Activated CD8-positive, alpha-beta memory T cell treated with anti-CD3 and anti-CD28 coated beads for 4 hours (primary cell): ENCODE results near the gene DGUOK.
"Not testable (repeated sequence)": the region's sequence is repeated elsewhere in the genome, so short reads cannot be mapped to it uniquely, and the experiment has no call there.

Source experiments
- DNase-seq, 2 donors: peaks; one replicate each; pipeline ENCODE4 v3.0.0-alpha.2; 2020; ENCODE audit warnings: low read depth in 2 of 2

The DGUOK gene

DNA sequence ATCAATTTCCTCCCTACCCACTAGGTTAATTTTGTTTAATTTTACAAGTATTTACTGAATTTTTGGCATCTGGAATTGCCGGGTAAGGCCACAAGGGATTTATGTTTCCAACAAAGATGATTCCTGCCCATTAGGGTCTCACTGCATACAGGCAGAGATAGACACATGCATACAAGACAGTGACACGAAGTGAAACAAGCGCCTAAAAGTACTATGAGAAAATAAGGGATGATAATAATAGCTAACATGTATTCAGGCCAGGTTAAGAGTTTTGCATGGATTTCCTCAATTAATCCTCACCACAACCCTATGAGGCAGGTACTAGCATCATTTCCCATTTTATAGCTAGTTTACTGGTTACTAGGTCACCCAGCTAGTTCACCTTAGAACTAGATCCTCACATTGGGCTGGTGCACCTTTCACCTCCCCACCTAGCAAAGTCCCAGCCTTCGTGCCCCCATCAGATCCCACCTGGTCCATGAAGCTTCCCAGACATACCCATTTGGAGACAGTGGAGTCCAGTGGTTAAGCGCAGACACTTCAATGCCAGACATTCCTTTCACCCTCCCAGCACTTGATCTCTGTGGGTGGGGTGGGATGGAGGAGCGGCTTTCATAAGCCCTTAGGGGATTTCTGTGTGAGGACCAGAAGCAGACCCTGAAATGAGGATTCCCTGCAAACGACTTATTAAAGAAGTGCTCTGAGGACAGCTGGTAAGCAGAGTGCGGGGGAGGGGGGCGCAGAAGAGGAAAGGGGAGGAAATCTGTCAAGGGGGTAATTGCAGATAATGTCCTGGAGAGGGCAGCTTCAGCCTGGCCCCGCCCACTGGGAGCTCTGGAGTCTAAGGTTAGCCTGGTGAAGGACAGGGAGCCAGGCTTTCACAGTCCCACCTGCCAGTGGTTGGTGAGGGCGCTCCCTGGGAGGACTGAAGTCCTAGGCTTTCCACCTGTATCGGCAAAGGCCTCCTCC, 5.8 kb upstream of the DGUOK start:
- DNase-seq, result no peak

DNA sequence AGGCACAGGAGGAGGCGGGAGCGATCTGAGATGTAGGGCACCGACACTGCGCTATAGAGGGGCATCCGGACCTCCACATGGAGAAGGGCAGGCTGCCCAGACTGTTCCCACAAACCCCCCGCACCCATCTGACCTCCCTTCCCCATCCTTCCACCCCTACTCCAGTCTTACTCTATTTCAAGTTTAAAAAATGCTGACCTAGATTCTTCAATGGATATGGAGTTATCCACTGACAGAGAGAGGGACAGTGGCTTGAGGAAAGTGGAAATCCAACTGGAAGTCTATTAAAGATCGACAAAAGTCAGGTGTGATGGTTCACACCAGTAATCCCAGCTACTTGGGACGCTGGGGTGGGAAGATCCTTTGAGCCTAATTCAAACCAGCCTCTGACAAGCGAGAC, 5.1 kb upstream of the DGUOK start:
- no peak for DNase-seq

GRCh38 chr2:73922681-73923080, 4.0 kb upstream of the DGUOK start:
- no peak for DNase-seq

DNA sequence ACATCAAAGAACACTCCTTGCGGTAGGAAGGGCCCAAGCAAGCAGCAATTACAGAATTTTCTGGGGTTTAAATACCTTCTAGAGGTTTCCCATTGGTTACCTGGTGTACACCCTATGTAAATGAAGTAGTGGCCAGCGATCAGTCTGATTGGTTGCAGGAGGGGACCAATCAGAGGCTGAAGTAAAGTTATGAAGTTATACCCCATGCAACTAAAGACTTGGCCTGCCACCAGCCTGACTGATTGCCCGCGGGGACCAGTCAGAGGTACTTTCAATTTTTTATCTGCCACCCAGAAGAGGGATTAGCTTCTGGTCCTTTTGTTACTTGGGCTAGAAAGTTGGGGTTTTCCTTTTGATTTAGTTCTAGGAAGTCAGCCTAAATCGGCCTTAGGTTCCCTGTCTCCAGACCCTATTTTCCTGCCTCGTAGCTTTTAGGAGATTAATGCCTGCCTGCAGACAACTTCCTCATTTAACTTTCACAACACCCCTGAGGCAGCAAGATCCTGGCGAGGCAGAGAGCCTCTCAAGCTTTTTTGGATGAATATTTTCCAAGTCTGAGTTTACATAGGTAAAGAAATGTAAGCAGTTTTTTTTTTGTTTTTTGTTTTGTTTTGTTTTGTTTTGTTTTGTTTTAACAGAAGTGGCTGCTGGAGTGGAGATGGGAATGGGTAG, 1.5 kb upstream of the DGUOK start:
- no peak for DNase-seq

DNA sequence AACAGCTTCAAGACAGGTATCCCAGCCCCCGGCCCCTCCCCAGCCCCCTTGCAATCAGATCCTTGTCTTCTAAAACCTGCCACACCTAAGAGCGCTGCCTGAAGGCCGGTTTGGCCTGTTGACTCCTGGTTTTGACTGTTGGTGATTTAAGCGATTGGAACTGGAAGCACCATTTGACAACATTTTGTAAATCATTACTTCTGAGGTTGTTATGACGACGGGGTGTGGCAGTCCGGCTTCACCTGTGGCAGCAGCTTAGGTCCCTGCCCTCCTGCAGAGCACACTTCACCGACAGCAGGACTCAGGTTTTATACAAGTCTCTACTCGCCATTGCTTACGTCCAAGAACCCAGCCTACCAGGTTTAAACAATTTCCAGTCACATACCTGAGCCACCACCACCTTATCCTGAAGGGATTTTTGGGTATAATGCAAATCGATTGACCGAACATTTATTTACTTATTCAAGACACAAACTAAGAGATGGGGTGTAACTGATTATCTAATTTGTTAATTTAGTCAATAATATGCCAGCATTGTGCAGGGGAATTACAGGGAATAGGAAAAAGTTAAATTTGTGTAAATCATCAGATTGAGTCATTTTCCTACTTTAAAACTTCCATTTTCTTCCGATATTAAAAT, 707 bp upstream of the DGUOK start:
- DNase-seq, result no peak

GRCh38 chr2:73927344-73927743, 664 bp downstream of the DGUOK start:
- no peak for DNase-seq

GRCh38 chr2:73928963-73929347, 2.3 kb downstream of the DGUOK start:
- no peak for DNase-seq

DNA sequence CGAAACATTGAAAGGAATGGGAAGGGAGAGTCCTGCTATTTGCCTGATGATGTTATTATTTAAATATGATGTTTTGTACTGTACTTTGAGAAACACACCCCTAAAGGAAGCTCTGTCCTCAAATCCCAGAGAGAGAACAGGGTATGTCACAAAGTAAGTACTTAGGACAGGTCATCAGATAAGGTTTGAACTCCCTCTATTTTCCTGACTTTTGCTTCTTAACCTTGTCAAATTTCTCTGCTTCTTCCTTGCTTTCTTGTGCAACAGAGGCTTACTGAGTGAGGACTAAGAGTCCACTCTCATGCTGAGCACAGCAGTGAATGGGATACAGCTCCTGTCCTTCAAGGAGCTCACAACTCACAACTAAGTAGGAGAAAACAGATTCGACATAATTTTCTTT, 3.7 kb downstream of the DGUOK start:
- DNase-seq, result no peak

GRCh38 chr2:73931531-73932500, 5.1 kb downstream of the DGUOK start:
- DNase-seq, result peak; percentile 20 to 35

DNA sequence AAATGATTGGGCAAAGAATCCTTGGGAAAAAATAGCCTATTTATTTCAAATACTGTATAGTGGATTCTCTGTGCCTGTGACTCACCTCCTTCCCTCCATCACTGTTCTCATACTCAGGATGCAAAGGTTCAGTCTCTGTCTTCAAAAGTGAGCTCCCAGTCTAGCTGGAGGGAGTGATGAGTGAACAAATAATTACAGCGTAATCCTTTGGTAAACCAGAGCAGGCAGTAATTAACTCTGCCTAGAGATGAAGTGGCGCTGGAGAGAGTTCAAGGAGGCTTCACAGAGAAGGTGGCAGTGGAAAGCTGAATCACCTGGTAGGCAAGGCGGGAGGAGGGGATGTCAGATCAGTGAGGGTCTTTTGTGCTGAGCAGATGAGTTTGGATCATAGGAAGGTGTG, 6.5 kb downstream of the DGUOK start:
- DNase-seq, result no peak

- no peak for DNase-seq
Observed at GRCh38 chr2:73935641-73936040, 9.0 kb downstream of the DGUOK start.

DNA sequence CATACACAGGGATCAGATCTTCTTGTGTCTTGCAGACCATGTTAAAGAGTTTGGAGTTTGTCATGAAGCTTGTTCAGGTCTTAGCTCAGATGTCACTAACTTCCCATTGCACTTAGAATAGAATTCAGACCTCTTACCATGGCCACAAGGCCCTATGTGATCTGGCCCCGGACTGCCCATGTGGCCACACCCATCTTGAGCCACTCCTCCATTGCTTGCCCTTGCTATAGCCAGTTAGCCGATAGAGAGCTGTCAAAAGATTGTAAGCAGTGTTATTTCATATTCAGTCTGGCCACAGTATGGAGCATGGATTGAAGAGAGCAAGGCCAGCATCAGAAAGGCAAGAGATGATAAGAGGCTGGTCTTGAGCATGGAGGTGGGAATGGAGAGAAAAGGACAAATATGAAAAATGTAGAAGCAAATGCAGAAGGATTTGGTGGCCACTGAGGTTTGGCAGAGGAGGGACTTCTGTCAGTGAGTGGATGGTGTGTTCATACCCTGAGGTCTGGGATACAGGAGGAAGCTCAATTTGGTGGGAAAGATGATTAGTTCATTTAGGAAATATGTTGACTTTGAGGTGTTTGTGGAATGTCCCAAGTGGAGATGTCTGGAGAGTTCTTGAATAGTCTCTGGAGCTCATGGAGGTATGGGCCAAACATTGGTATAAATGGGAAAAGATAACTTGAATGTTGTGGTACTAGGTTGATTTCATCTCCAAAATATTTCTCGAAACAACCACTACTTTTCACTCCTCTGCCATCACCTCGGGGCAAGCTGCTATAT, 10.6 kb downstream of the DGUOK start:
- no peak for DNase-seq

GRCh38 chr2:73937899-73938298, 11.2 kb downstream of the DGUOK start:
- no peak for DNase-seq

- no peak for DNase-seq
Observed at GRCh38 chr2:73938718-73939352, 12.2 kb downstream of the DGUOK start.

DNA sequence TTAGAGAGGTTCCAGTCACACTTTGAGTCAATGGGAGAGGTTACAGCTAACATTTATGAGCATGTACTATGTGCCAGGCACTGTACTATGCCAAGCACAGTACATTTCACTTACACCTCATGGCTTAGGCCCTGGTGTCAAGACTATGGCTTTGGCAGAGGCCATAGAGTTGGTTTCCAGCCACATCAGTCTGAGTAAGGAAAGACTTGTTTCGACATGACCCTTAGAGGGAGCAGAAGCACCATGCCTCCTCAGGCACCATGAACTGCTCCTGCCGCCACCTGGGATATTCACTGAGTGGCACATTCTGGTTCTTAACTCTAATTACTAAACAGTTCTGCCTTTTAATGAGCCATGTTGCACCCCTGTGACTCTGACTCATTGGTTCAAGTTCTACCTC, 12.7 kb downstream of the DGUOK start:
- no peak for DNase-seq

GRCh38 chr2:73940066-73940465, 13.4 kb downstream of the DGUOK start:
- not testable (repeated sequence) for DNase-seq

- no peak for DNase-seq
Observed at GRCh38 chr2:73942664-73943063, 16.0 kb downstream of the DGUOK start.

DNA sequence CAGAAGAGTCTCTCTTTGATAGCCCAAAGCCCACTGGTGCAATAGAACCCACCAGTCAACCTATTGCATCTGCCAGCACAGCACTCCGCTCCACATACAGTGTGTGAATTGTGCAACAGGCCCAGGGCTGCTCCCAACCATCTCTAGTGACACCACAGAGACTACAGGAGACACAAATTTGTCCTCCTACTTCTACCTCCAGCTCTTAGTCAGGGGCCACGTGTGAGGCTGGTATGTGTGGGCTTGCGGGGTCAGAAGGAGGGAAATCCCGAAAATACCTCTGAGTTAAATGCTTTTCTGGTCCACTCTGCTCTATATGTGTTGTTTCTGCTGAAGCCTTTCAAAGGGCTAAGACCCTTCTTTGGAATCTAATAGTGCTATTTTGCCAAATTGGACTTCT, 18.0 kb downstream of the DGUOK start:
- DNase-seq, result no peak

DNA sequence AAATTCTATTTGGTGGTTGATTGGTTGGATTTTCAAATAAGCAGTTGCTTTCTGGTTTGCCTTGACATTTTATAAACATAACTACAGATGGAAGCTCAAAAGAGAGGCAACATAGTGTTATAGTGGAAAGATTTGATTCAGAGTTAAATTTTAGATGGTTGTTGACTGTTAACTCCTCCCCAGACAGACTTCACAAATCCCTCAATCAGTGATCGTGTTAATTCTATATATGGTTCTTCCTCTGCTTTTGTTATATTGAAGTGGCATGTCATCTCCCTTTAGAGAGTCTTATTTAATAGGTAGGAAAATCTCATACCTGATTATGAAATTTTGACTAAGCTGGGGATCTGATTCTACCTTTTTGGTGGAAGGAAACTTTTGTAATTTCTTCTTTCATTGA, 19.5 kb downstream of the DGUOK start:
- DNase-seq, result no peak

DNA sequence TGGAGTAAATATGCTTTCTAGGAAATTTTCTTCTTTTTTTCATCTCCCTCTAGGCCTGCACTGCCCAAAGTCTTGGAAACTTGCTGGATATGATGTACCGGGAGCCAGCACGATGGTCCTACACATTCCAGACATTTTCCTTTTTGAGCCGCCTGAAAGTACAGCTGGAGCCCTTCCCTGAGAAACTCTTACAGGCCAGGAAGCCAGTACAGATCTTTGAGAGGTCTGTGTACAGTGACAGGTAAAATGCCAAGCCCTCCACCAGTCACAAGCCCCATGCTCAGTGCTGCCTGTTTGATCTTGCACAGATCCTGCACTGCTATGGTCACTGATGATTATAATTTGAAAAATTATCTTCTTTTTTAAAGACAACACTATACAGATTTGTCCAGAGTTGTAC, 20.0 kb downstream of the DGUOK start:
- DNase-seq, result no peak
